BJ (cell line): ENCODE measurements around the gene XRCC2. TPM values are rescaled to one million over a fixed set of nuclear protein-coding genes. Genes with fewer than 3 reads are reported as not detected.
"Not testable (repeated sequence)": the region's sequence is repeated elsewhere in the genome, so short reads cannot be mapped to it uniquely, and the experiment has no call there.

Source experiments
- CTCF ChIA-PET: fragments of 350-600 bp; formaldehyde crosslinking; extraction: SDS; loops from one replicate; lab custom pipeline; 2021; ENCODE audit warnings: antibody characterized with exemption, inconsistent platforms; lab: Yijun Ruan, JAX
- POLR2A ChIA-PET: fragments of 300-600 bp; sonication (Branson Sonifier 250); formaldehyde crosslinking; extraction: SDS; loops from one replicate; lab custom pipeline; 2021; ENCODE audit warnings: antibody characterized with exemption; lab: Charles Lee
- DNase-seq: peaks from one replicate; pipeline ENCODE4 v3.0.0-alpha.2; 2011; ENCODE audit warnings: low read depth
- H3K27me3 ChIP-seq: 2 replicates; pipeline ENCODE4 v1.6.0; 2011; ENCODE audit warnings: low read length; ENCODE audit not compliant: control insufficient read depth, insufficient read depth
- H3K36me3 ChIP-seq: 2 replicates; pipeline ENCODE4 v1.5.1; 2011; ENCODE audit warnings: low read length; ENCODE audit not compliant: control insufficient read depth, insufficient read depth
- H3K4me3 ChIP-seq: 2 replicates; pipeline ENCODE4 v1.5.1; 2011; ENCODE audit warnings: low read depth, mild to moderate bottlenecking, control low read depth, low read length
- polyA plus RNA-seq: library from polyadenylated mRNA; depleted of rRNA; stranded (reverse); fragments of >200 nt; gene quantifications from 2 replicates; pipeline ENCODE4 v1.2.3, GENCODE V29; 2011
- TF ChIP-seq, protein P1 (sequence below): IDR thresholded peaks from 2 replicates; pipeline ENCODE4 v1.5.1; 2011; ENCODE audit warnings: low read depth, mild to moderate bottlenecking, control low read depth, inconsistent platforms, low read length, moderate library complexity; ENCODE audit not compliant: insufficient read depth

The XRCC2 gene
- polyA plus RNA-seq, 1 experiment: 0.97 TPM

DNA sequence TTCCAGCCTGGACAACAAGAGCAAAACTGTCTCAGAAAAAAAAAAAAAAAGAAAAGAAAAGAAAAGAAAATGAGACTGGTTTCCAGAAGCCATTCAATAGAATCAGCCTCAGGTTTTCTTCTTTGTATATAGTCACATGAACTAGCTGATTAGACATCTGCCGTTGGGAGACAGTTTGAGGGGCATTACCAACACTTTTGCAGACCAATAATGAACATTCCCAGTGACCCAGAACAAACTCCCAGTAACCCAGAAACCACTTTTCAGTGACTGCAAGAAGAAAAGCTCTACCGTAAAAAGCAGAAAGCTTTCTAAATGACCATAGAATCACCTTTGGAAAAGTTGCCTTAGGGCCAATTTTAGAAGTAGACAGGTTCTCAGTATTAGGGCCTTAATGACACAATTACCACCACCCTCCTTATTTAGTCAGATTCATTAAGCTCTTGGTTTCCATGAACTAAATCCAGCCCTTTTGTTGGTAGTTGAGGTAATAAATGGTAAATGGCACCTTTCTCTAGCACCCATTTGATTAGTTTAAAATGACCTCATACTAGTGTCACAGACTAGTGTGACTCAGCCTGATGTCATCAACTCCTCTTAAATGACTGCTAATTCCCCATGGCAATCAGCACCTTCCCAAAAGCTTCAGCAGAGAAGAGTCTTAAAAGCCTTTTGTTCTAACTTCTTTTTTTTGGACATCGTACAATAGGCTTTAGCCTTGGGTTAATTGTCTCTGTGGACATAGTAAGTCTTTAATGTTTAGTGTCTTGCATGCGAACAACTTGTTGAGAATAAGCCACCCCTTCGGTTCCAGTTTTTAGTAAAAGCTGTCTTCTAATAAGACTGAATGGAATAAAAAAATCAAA, 33.6 kb upstream of the XRCC2 start:
- TF ChIP-seq, protein P1, sequence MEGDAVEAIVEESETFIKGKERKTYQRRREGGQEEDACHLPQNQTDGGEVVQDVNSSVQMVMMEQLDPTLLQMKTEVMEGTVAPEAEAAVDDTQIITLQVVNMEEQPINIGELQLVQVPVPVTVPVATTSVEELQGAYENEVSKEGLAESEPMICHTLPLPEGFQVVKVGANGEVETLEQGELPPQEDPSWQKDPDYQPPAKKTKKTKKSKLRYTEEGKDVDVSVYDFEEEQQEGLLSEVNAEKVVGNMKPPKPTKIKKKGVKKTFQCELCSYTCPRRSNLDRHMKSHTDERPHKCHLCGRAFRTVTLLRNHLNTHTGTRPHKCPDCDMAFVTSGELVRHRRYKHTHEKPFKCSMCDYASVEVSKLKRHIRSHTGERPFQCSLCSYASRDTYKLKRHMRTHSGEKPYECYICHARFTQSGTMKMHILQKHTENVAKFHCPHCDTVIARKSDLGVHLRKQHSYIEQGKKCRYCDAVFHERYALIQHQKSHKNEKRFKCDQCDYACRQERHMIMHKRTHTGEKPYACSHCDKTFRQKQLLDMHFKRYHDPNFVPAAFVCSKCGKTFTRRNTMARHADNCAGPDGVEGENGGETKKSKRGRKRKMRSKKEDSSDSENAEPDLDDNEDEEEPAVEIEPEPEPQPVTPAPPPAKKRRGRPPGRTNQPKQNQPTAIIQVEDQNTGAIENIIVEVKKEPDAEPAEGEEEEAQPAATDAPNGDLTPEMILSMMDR: no peak
- Histone ChIP-seq H3K36me3 (no peaks in the 10 kb centered on the region), H3K4me3 (no peak overlapping the region), H3K27me3 (no peaks in the 10 kb centered on the region)
- ChIA-PET CTCF (interaction anchor here (0.8 kb wide), 1 partner anchor 368 kb away, joined by 3 read pairs; no protein-coding TSS in a partner anchor), POLR2A (no interaction called here)
- no peak for DNase-seq

DNA sequence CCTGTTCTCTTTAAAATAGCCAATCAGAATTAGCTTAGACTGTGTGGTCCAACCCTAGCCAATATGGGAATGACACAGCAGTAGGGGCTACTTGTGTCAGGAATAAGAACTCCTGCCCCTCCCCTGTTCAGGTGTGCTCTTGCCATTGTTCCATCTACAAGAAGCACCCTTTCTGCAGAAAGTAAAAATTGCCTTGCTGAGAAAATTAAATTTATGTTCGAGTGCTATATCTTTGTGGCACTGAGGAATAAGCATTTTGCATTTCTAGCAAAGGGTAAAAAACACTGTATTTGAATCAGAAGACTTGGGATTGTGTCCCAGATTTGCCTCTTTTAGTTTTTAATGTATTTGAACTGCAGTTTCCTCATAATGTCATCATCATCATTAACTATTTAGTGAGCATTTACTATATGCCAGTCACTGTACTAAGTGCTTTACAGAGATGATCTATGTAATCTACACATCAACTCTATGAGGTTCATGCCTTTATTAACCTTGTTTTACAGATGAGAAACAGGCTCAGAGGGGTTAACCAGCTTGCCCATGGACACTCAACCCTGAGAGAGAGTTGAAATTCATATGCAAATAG, 28.9 kb upstream of the XRCC2 start:
- Histone ChIP-seq H3K36me3 (no peaks in the 10 kb centered on the region), H3K27me3 (no peaks in the 10 kb centered on the region), H3K4me3 (no peak overlapping the region)
- ChIA-PET POLR2A (no interaction called here), CTCF (interaction anchor here (0.6 to 1.2 kb wide), 2 partner anchors 14 to 547 kb away, joined by 3 to 5 read pairs; no protein-coding TSS in a partner anchor)
- TF ChIP-seq, protein P1: no peak
- DNase-seq: no peak

DNA sequence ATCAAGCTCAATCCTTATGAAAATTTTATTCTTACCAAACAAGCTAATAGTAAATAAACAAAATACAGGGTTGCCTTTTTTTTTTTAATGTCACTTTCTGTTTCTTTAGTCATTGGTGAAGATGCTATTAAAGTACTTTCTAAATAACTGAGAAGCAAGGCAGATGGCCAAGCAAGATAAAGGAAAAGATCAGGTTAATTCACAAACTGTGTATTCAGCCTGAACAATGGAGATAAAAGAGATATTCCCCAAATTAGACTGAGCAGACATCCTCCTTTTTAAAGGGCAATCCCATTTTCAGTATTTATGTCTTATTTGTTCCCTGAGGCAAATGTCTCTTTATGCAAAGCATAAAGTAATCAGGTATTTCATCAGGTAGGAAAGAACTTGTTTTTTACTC, 23.1 kb upstream of the XRCC2 start:
- H3K36me3 ChIP-seq: no peaks in the 10 kb centered on the region
- DNase-seq: no peak
- H3K4me3 ChIP-seq: no peak overlapping the region
- H3K27me3 ChIP-seq: peaks cover 2% of the 10 kb centered on the region; the same call in 1 of the 2 replicates
- TF ChIP-seq, protein P1: no peak
- ChIA-PET POLR2A (no interaction called here), CTCF (interaction anchor here (1.1 kb wide), 1 partner anchor 13 kb away, joined by 3 read pairs; no protein-coding TSS in a partner anchor)

DNA sequence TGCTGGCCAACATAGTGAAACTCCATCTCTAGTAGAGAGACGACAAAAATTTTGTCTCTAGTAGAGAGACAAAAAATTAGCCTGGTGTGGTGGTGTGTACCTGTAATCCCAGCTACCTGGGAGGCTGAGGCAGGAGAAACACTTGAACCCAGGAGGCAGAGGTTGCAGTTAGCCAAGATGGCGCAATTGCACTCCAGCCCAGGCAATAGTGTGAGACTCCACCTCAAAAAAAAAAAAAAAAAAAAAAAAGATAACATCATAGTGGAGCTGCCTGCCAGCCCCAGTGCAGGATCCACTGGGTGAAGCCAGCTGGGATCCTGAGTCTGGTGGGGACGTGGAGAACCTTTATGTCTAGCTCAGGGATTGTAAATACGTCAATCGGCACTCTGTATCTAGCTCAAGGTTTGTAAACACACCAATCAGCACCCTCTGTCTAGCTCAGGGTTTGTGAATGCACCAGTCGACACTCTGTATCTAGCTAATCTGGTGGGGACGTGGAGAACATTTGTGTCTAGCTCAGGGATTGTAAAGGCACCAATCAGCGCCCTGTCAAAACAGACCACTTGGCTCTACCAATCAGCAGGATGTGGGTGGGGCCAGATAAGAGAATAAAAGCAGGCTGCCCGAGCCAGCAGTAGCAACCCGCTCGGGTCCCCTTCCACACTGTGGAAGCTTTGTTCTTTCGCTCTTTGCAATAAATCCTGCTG, 21.5 kb upstream of the XRCC2 start:
- CTCF ChIA-PET: interaction anchor here (0.9 to 1.5 kb wide), 3 partner anchors 9 to 361 kb away, joined by 3 to 4 read pairs (median 3); no protein-coding TSS in a partner anchor
- POLR2A ChIA-PET, DNase-seq, H3K27me3 ChIP-seq, H3K4me3 ChIP-seq, H3K36me3 ChIP-seq: not testable (repeated sequence)

DNA sequence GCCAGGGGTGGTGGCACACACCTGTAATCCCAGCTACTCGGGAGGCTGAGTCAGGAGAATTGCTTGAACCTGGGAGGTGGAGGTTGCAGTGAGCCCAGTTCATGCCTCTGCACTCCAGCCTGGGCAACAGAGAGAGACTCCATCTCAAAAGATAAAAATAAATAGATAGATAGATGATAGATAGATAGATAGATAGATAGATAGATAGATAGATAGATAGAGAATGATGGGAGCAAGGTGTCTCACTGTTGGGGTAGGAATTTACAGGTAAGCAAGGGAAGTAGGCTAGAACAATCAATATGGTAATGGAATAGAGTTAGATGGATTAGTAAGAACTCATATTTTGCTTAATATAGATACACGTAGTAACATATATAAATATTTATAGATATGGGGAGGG, 16.3 kb upstream of the XRCC2 start:
- H3K27me3 ChIP-seq, CTCF ChIA-PET, H3K36me3 ChIP-seq, DNase-seq, POLR2A ChIA-PET, H3K4me3 ChIP-seq: not testable (repeated sequence)

DNA sequence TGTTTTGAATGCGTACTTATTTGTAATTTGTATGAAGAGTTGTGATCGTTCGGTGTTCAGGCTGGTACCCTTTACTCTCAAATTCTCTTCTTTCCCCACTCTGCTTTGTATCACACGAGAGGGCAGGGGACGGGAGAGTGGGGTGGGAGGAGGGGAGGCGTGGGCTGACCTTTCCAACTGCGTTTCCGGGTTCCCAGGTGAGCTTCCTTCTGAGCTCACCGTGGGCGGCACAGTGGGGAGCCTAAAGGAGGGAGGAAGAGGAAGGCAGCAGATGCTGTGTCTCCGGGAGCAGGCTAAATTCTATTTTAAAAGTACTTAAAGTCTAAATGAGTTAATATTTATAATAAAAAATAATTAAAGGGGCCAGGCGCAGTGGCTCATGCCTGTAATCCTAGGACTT, 7.4 kb upstream of the XRCC2 start:
- H3K36me3 ChIP-seq: no peaks in the 10 kb centered on the region
- TF ChIP-seq, protein P1: no peak
- no peak for DNase-seq
- no peaks in the 10 kb centered on the region for H3K27me3 ChIP-seq
- ChIA-PET POLR2A (no interaction called here), CTCF (no interaction called here)
- no peak overlapping the region for H3K4me3 ChIP-seq
